Measurements from ENCODE around the gene SRXN1. TPM values are rescaled to one million over a fixed set of nuclear protein-coding genes. Genes with fewer than 3 reads are reported as not detected.

The SRXN1 gene
- total RNA-seq, 1 donor from 2014 or later, result 17.7 TPM

DNA sequence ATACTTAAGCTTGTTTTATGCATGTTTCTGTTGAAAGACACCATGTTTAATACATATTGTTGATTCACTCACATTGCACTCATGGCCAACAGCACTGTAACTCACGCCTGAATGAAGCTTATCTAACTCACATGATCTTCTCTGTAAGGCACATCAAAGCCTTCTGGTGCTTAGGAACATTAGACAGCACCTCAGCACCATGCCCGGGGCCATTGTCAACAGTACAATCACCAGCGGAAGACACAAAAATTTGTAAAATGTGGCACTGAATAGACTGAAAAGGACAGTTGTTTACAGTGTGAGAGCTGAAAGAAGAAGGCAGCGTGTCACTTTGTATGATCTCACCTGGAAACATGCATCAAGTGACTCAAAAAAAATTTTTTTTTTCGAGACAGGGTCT, 34.0 kb downstream of the SRXN1 start:
- DNase-seq (ENCODE audit: low read depth), result no peak
- peaks cover 18% of the 10 kb centered on the region for H3K9me3 Mint-ChIP-seq (ENCODE audit: unreplicated experiment)
- H3K4me3 ChIP-seq (ENCODE audit: insufficient read depth, low read depth, low read length), result no peak overlapping the region
- no peak overlapping the region for H3K27ac Mint-ChIP-seq (ENCODE audit: unreplicated experiment)
- no peak overlapping the region for H3K9ac ChIP-seq (ENCODE audit: low read length)
- H3K4me1 ChIP-seq (ENCODE audit: insufficient read depth, low read length), result peaks cover 3% of the 10 kb centered on the region
- H3K27me3 Mint-ChIP-seq (ENCODE audit: low read depth, unreplicated experiment), result peaks cover 15% of the 10 kb centered on the region
- no peak for FAIRE-seq
- H3K36me3 Mint-ChIP-seq (ENCODE audit: low read depth, unreplicated experiment), result no peaks in the 10 kb centered on the region
- H3K79me2 ChIP-seq (ENCODE audit: insufficient read depth, low read length), result no peaks in the 10 kb centered on the region
- H3K36me3 ChIP-seq (ENCODE audit: insufficient read depth, low read length), result no peaks in the 10 kb centered on the region
- no peak overlapping the region for H3K4me3 Mint-ChIP-seq (ENCODE audit: unreplicated experiment)
- H3K27me3 ChIP-seq (ENCODE audit: insufficient read depth, low read length), result peaks cover 8% of the 10 kb centered on the region
- TF ChIP-seq EZH2 (IDR thresholded peaks at IDR 0.05; ENCODE audit: insufficient read depth, low read length), result no peak
- TF ChIP-seq, protein P1, sequence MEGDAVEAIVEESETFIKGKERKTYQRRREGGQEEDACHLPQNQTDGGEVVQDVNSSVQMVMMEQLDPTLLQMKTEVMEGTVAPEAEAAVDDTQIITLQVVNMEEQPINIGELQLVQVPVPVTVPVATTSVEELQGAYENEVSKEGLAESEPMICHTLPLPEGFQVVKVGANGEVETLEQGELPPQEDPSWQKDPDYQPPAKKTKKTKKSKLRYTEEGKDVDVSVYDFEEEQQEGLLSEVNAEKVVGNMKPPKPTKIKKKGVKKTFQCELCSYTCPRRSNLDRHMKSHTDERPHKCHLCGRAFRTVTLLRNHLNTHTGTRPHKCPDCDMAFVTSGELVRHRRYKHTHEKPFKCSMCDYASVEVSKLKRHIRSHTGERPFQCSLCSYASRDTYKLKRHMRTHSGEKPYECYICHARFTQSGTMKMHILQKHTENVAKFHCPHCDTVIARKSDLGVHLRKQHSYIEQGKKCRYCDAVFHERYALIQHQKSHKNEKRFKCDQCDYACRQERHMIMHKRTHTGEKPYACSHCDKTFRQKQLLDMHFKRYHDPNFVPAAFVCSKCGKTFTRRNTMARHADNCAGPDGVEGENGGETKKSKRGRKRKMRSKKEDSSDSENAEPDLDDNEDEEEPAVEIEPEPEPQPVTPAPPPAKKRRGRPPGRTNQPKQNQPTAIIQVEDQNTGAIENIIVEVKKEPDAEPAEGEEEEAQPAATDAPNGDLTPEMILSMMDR (IDR thresholded peaks at IDR 0.05; ENCODE audit: insufficient read depth, low read depth, low read length), result no peak
- H4K20me1 ChIP-seq (ENCODE audit: insufficient read depth, low read length), result no peaks in the 10 kb centered on the region
- H3K27ac ChIP-seq (ENCODE audit: low read depth, low read length), result no peak overlapping the region
- peaks cover 7% of the 10 kb centered on the region for H3K4me1 Mint-ChIP-seq (ENCODE audit: low read depth, unreplicated experiment)
- no peak overlapping the region for H2AFZ ChIP-seq (ENCODE audit: low read depth, low read length)
- peaks cover 12% of the 10 kb centered on the region for H3K9me3 ChIP-seq (ENCODE audit: insufficient read depth, low read depth, low read length)
- no peak overlapping the region for H3K4me2 ChIP-seq (ENCODE audit: low read length)

DNA sequence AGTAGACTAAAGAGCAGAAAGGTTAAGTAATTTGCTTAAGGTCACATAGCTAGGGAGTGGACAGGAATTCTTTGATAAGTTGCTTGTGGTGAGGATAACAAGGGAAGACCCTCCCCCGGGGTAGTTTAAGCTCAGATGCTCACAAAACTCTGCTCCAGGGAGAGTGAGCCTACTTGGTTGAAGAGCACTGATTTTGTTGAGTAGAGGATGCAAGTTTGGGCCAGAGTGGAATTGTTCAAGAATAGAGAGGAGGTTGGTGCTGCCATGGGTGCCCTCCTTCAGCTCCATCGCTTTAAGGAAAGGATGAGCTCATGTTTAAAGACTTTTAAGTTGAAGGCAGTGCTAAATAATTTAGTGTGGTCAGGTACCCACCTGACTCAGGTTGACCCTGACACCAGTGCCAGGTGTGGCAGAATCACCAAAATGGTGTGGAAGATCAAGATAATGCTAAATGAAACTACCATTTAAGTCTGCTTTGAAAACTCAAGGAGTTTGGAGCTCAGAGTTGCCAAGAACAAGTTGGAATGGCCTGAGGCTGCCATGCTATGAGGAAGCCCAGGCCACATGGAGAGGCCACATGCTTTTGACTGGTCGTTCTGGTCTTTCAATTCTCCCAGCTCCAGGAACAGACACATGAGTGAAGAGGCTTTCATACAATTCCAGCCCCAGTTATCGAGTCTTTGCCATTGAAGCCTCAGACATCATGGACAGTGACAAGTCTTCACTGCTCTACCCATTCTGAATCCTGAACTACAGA, 34.9 kb downstream of the SRXN1 start:
- Mint-ChIP-seq H3K27ac (ENCODE audit: unreplicated experiment) (no peak overlapping the region), H3K4me1 (ENCODE audit: low read depth, unreplicated experiment) (peaks cover 7% of the 10 kb centered on the region), H3K9me3 (ENCODE audit: unreplicated experiment) (peaks cover 18% of the 10 kb centered on the region)

More for the DNA sequence above, 34.9 kb downstream of the SRXN1 start:
- H3K9ac ChIP-seq (ENCODE audit: low read length), result no peak overlapping the region
- Mint-ChIP-seq H3K27me3 (ENCODE audit: low read depth, unreplicated experiment) (peaks cover 24% of the 10 kb centered on the region), H3K36me3 (ENCODE audit: low read depth, unreplicated experiment) (no peaks in the 10 kb centered on the region), H3K4me3 (ENCODE audit: unreplicated experiment) (no peak overlapping the region)
- TF ChIP-seq, protein P1 (IDR thresholded peaks at IDR 0.05; ENCODE audit: insufficient read depth, low read depth, low read length), result no peak
- H3K27me3 ChIP-seq (ENCODE audit: insufficient read depth, low read length), result peaks cover 10% of the 10 kb centered on the region
- no peaks in the 10 kb centered on the region for H3K36me3 ChIP-seq (ENCODE audit: insufficient read depth, low read length)
- DNase-seq (ENCODE audit: low read depth) (no peak), FAIRE-seq (no peak)
- no peak overlapping the region for H3K27ac ChIP-seq (ENCODE audit: low read depth, low read length)
- no peak overlapping the region for H3K4me3 ChIP-seq (ENCODE audit: insufficient read depth, low read depth, low read length)
- H3K4me1 ChIP-seq (ENCODE audit: insufficient read depth, low read length), result peaks cover 3% of the 10 kb centered on the region
- no peaks in the 10 kb centered on the region for H4K20me1 ChIP-seq (ENCODE audit: insufficient read depth, low read length)
- H3K9me3 ChIP-seq (ENCODE audit: insufficient read depth, low read depth, low read length), result peaks cover 12% of the 10 kb centered on the region
- no peaks in the 10 kb centered on the region for H3K79me2 ChIP-seq (ENCODE audit: insufficient read depth, low read length)
- no peak overlapping the region for H3K4me2 ChIP-seq (ENCODE audit: low read length)
- H2AFZ ChIP-seq (ENCODE audit: low read depth, low read length), result no peak overlapping the region
